ENCODE measurements around the gene MLLT3.

- TF ChIP-seq CTCF (IDR thresholded peaks at IDR 0.05) (no peak), POLR2A (IDR thresholded peaks at IDR 0.05) (no peak), POLR2AphosphoS5 (IDR thresholded peaks at IDR 0.05) (no peak), EP300 (IDR thresholded peaks at IDR 0.05) (no peak)
Measured at GRCh38 chr9:20630241-20630943, 8.1 kb upstream of the MLLT3 start.
